Activated T-helper 9 cell treated with anti-CD3 and anti-CD28 coated beads, Interleukin-2, amount 50 U/mL, for 16 hours (primary cell): ENCODE data around the gene ARL8A.
"Not testable (repeated sequence)": the region's sequence is repeated elsewhere in the genome, so short reads cannot be mapped to it uniquely, and the experiment has no call there.

Source experiments
- DNase-seq: peaks from one replicate; pipeline ENCODE4 v3.0.0-alpha.2; 2020; ENCODE audit warnings: low read depth

Gene ARL8A

DNA sequence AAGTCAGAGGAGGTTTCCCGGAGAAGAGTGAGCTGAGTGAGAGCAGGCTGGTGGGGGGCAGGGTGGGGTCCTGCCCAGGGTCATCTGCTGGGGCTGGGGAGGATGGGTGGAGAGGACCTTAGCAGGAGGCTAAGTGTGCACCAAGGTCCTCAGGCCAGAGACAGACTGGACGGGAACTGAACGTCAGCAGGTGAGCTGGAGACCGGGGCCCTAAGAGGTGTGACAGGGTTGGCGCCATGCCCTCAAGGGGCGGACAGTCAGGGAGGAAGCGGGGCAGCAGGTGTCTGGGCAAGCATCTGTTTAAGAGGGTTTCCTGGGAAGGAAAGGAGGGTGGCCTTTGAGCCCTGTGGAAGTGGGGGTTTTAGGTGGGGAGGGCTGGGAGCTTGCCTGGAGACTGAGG is 29.5 kb upstream of the ARL8A start:
- DNase-seq: no peak

DNA sequence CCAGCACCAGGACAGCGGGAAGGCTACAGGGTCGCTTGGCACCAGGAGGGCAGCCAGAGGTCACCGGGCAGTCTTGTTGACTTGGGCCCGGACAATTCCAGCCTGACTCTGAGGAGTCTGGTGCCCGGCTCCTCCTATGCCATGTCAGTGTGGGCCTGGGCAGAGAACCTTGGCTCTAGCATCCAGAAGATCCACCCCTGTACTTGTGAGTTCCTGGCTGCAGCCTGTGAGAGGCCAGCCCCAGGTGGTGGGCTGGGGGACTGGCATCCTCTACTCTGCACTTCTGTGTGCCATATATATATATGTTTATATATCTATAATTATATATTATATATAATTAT is 27.4 kb upstream of the ARL8A start:
- no peak for DNase-seq

DNA sequence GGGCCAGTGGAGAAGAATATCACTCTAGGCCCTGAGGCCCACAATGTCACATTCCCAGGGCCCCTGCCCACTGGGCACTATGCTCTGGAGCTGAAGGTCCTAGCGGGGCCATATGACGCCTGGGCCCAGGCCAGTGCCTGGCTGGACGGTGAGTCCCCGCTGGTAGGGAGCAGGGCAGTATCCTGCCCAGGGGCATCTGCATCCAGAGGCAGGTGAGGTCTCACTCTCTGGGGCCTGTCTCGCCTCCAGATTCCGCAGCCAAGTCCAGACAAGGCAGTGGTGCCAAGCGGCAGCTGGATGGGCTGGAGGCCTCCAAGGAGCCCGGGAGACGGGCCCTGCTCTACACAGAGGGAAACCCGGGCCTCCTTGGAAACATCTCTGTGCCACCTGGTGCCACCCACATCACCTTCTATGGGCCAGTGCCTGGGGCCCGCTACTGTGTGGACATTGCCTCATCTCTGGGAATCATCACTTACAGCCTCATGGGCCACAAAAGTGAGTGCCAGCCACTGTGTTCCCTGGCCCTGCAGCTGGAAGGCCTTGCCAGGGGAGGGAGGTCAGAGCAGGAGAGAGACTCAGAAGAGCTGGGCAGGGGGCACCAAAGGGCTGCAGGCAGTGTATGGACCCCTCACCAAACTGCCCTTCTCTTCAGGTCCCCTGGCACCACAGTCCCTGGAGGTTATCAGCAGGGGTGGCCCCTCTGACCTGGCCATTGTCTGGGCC is 26.9 kb upstream of the ARL8A start:
- DNase-seq: no peak

DNA sequence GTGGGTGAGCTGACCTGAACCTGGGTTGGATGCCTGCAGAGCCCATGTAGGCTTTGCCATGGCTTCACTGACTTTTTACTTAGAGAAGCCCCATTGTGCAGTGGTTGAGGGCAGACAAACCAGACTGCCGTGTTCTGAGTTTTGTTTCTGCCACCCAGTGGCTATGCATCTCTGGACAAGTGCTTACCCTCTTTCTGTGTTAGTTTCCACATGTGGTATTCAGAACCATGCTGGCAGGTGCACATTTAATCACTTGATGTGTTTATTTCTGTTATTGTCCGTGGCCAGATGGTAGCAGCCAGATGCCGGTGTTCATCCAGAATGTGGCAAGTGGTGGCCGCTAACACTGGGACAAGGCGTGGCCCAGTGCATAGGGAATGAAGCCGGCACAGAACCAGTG is 26.2 kb upstream of the ARL8A start:
- no peak for DNase-seq

DNA sequence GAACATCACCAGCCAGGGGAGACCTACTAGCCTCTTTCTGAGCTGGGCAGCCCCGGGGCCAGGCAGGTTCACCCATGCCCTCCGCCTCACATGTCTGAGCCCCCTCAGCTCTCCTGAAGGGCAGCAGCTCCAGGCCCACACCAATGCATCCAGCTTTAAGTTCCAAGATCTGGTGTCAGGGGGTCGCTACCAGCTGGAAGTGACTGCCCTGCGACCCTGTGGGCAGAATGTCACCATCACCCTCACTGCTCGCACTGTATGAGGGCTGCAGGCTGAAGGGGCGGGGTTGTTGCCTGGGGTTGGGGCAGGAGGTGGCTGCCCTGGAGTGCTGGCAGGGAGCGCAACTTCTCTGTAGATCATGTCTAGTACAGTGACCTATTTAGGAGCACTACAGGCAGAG is 24.3 kb upstream of the ARL8A start:
- DNase-seq: no peak

DNA sequence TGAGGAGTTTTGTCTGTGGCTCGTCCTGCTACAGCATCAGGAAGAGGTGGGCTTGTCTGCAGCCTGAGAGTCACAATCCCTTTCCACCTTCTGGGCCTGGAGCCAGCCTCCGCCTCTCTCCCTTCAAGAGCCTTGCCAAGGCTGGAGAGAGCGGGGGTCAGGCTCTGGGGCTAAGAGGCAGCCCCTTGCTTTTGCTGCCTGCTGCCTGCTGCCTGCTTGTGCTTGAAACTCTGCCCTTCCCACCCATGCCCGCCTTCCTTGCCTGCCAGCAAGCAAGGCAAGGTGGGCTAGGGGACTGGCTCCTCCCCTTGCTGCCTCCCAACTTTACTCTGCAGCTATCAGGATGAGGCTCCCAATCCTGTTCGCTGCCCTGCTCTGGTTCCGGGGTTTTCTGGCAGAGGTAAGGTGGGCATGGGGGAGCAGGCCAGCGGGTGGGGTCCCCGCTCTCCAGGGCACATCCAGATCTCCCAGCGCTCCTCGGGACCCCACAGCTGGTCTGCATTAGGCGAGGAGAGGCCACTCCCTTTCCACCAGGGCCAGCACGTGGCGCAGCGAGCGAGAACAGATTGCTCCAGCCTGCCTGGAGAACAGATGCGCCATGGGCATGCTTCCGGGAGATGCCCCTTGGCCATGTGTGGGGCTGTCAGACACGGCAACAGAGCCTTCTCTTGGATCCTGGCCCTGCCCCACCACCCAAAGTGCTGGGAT is 23.3 kb upstream of the ARL8A start:
- DNase-seq: no peak

DNA sequence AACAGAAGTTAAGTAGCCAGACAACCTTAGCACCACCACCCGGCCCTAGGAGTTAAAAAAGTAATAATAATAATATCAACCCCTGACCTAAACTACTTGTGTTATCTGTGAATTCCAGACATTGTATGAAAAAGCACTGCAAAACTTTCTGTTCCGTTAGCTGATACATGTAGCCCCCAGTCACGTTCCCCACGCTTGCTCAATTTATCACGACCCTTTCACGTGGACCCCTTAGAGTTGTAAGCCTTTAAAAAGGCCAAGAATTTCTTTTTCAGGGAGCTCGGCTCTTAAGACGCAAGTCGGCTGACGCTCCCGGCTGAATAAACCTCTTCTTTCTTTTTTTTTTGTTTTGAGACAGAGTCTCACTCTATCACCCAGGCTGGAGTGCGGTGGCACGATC is 22.5 kb upstream of the ARL8A start:
- not testable (repeated sequence) for DNase-seq

DNA sequence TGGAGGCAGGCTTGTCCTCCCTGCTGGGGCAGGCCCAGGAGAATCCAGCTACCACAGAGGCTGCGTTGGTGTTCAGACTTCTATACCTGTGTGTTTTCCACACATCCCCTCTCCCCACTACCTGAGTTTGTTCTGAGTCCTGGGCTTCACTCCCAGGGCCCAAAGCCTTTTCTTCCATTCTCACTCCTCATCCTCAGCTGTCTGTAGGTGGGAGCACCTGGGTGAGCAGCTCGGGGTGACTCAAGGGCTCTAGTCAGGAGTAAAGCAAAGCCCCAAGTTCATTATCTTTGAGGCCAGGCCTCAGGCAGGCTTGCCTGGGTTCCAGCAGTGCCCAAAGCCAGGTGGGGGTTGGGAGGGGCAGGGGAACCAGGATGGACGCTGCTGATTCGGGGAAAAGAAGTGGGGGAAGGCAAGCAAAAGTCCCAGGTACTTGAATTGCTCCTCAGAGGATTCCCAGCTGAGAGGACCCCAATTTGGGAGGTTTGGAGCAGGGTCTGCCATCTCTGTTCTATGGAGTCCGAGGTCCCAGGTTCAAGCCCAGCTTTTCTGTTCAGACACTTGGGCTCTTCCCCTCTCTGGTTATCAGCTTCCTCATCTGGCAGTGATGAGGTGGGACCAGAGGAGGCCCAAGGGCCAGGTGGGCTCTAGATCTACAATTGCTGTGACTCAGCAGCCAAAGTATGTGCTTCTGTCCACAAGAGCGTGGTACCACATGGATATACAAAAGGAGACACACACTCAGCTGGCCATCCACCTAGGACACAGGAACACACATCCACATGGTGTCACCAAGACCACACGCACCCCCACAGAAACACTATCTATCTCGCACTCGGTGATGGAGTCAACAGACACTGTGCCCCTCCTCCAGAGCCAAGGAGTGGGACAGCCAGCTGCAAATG is 21.7 kb upstream of the ARL8A start:
- no peak for DNase-seq

DNA sequence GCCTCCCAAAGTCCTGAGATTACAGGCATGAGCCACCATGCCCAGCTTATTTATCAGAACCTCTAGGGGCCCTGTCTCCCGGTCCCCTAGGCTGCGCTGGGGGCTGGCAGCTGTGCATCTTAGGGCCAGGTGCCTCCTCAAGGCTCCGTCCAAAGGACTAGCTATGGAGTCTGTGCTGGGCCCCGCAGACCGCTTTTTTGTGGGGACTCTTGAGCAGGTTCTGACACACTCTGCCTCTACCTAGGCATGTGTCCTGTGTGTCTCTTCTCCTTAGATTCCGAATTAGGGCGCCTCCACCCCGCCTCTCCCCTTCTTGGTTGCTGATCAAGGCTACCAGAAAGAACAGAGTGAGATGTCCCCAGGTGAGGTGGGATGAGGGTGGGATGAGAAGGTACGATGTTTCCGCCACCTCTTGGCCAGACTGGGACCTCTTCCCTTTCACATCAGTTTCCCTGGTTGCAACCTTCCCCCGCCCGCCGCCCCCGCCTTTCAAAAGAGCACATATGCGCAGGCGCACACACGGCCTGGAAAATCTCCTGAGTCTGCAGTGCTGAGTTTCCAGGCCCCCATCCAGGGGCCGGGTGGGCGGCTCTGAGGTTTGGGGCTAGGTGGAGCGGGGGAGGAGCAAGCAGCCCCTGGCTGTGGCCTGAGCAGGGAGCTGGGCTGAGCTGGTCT is 20.9 kb upstream of the ARL8A start:
- peak; percentile 43 for DNase-seq

DNA sequence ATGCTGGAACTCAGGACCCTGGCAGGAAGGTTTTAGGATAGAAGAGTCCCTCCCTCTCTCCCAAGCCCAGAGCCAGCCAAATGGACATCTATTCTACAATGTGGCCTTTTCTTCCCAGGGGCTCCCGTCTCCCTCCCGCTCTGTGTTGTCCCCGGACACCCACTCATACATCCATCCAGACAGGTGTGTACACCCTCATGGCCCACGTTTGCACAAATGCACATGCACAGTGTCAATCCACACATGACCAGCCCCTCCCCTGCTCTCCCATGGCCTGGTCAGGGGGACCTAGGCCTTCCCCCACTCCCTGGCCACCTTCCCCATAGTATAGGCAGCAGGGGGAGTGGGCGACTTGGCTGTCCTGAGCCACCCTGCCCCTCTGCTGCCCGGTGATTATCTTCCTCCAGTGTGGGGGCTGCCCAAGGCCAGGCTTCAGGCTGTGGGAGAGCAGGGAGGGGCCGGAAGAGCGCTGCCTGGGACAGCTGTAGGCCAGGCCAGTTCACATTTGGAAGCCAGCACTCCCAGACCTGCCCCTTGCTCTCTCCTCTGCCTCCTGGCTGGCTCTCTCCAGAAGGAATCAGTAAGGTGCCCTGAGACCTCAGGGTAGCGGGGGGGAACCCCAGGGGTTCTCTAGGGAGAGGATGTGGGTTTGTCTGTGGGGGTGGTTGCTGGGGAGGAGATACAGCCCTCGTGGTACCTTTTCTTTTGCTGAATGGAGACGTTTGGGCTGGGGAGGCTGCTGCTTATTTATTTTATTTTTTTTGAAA is 19.9 kb upstream of the ARL8A start:
- peak; percentile 57 for DNase-seq

DNA sequence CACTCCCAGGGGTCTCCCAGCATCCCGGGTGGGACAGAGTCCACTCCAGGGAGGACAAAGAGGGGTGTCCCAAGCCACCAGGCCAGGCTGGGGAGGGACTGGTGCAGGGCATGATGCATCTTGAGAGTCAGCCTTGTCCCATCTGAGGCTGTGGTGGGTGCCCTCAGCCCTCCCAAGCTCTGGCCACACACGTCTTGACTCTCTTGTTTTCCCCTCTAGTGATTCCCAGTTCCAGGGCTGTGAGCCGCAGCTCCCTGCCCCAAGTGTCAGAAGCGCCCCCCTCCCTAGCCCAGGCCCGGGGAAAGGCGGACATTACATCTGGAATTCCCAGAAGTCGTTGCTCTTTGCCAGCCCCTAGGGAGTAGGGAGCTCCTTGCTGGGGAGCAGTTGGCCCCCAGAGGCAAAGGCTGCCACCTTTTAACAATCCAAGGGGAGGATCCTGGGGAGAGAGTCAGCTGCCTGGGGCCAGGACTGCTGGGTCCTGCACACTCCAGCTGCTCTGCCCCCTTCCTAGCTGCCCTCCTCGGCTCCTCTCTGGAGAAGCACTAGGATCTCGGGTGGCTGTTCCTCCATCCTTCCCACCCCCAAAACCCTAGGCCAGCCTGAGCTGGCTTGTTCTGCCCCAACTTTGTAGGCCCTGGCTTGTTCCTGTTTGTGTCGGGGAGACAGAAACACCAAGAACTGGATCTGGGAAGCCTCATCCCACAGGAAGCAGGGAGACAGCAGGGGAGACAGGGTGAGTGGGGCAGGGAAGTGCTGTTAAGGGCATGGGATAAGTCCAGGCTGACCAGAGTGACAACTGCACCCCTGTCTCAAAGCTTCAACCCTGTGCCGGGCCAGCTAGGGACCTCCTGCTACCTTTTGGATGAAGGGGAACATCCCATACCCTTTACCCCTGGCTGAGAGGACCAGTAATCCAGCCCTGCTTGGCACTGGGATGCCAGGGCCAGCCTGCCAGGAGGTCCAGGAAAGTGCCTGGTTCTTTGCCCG is 19.0 kb upstream of the ARL8A start:
- DNase-seq: no peak

DNA sequence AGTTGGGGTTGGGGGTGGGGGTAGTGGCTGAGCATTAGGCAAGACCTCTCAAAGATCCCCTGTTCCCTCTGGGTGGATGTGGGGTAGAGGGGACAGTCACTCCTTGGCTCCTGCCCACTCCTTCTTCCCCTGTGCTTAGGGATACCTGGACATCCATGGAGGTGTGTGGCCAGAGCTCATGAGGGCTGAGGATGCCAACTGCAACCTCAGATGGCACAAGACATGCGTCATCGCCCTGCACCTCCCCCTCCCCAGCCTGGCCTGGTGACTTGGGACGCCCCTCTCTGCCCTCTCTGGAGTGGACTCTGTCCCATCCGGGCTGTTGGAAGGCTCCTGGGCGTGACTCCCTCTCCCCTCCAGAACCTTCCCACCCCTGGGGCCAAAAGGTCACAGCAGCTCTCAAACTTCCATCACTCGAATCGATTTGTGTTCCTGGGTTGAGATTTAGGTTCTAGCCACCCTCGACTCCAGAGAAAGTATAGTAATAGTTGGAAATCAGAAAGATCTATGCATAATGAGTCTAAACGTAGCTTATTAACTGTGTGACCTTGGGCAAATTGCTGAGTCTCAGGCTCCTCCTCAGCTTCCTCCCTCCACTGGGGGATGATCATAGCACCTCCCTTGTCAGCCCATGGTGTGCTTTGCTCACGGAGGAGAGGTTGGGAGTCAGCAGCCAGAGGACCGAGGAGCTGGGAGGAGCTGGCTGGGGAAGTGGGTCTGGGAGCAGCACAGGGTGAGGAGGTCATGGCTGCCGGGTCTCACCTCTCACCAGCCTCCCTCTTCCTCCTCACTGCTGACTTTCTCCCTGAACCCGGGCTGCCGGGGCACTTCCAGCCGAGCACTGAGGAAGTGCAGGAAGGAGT is 18.1 kb upstream of the ARL8A start:
- DNase-seq: no peak

DNA sequence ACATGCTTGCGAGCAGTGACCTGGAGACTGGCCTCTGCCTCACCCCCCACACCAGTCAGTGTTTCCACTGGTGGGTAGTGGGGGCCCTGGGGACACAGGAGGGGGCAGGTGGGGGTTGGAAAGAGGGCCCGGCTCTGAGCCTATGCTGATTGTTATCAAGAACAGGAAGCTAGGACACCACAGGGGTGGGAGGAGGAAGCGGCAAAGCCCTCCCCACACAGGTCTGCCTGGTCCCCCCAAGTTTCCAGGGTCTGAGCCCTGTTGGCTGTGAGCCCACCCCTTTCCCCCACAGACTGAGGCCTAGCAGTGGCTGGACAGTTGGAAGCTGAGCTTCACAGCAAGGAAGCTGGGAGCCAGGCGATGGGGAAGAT is 17.5 kb upstream of the ARL8A start:
- DNase-seq: peak; percentile 43

DNA sequence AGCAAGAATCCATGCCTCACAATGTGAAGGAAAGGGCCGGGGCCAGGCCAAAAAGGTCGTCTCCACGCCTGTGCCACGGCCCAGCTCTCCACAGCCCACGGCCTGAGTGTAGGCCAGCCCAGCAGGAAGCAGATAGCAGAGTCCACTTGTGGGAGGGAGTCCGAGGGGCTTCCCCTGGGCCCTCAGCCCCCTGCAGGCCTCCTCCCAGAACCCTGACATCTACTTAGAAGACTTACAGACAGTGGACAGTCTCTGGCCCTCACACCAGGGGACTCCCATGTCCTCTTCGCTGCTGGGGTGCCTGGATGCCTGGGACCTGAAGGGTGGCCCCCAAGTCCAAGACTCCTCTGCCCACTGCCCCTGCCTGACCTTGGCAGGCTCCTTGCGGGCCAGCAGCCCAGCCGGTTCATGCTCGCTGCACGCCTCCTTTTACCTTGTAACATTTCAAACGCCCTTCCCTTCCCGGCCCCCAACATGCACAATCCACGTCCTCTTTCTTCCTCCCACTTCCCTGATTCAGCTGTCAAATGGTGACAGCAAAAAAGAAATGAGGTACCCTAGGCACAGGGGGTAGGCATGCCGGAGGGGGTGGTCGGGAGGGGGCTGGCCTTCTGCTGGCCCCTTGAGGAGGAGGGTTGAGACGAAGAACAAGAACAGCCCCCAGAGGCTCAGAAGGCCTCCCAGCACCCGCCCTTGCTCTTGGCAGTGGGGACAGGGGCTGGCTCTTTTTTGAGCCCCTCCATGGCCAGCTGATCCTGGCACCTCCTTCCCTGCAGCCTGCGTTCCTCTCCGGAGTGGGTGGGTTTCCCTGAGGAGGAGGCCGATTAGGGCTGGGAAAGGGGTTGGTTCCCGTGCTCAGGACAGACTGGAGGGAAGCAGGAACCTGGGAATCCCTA is 16.9 kb upstream of the ARL8A start:
- no peak for DNase-seq

DNA sequence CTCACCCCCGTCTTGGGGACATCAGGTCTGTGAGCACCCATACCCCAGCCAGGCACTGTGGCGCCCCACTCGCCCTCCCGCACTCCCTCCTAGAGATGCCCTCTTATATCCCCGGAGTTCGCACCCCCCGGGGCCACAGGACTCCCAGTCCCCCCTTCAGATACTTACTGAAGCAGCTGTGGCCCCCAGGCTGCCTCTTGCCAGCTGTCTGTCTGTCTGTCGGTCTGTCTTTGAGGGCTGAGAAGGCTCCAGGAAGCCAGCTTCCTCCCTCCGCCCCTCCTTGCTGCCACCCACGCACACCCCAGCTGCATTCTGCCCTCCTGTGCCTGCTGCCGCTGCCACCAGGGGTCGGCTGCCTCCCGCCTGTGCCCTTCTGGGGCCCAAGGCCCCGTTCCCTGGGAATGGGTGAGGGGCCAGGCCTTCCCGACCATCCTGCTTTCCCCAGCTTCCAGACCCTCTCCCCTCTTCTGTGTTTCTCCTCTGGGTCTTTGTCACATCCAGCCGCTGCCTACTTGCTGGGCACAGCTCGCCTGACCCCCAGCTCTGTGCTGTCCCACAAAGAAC is 15.9 kb upstream of the ARL8A start, which contains the start of gene PTPN7:
Gene PTPN7, minus strand, starts transcription at position 226 of the 564 bp plus-strand sequence. CDS start 1,200 bp downstream, outside the sequence.
- DNase-seq: peak; percentile 79

DNA sequence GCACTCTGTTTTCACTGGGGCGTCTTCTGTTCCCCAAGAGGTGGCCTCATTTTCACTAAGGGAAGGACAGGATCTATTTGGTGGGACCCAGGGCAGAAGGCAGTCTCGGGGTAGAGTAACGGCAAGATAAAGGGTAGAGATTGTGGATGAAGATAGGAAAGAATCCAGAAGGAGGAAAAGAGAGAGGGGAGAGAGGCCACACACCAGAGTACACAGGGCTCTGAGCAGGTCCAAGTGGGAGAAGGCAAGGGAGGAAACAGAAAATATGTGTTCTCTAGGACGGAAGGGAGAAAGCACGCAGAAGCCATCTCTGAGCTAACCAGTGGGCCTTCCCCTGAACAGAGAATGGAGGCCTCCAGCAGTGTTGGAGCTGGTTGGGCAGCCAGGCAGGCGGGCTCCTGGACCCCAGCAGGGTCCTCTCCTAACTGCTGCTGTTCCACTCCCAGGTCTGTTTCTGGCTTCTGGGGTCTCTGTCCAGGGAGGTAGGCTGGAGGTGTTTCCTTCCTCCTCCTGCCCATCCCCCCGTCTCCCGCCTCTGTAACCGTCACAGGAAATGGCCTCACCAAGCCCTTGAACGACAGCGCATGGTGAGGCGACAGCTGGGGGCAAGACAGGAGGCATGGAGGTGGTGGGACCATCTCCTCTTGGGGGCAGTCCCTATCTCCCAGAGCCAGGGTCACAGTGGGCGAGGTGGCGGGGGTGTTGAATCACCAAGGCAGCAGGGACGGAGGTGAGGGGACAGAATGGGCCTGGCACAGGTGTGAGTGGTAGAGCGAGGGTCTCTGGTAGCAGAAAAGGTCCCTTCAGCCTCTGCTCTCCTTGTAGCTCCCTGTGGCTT is 15.2 kb upstream of the ARL8A start:
- DNase-seq: no peak
